Activated T-cell treated with anti-CD3 and anti-CD28 coated beads for 48 hours (primary cell): ENCODE measurements around the gene ASAP2.
"Not testable (repeated sequence)": the region's sequence is repeated elsewhere in the genome, so short reads cannot be mapped to it uniquely, and the experiment has no call there.

Experiments used
- DNase-seq: peaks from one replicate; pipeline ENCODE4 v3.0.0-alpha.2; 2020; ENCODE audit warnings: low read depth

ASAP2 gene

DNA sequence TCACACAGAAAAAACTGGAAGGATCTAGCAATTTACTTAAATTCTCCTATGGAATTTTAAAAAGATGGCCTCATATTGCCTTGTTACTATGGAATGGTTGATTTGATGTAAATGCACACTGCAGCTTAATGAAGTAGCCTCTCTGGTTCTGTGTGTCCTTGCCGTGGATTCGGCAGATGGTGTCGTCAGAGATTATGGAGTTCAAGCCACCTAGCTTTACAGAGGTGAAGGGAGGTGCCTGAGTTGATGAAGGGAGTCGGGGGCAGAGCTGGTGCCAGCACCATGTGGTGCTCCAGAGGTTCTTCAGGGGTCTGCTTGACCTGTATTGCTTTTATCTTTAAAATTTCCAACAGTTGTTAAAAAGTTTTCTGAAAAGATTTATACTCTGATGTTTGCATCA, 48.8 kb downstream of the ASAP2 start:
- DNase-seq: no peak

- DNase-seq: no peak
These were observed 49.5 kb downstream of the ASAP2 start for GRCh38 chr2:9256147-9256546.

DNA sequence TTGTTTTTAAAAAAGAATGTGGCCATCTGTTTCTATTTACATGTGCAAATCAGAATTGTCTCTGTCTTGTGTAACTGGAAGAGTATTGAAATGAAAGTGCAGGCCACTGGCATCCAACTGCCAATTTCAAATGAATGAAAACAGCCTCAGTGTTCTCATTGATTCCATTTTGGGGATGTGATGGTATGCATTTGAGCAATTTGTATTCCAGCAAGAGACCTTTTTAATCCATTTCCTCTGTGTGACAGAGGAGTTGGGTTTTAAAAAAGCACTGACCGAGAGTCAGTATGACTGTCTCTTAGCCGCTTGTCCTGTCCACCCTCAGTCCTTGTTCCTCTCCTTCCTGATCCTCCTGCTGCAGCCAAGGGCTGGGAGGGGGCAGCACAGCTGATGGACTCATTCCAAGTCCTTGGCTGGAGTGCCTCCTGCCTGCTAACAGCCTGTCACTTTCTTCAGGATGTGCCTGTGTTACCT, 50.0 kb downstream of the ASAP2 start:
- DNase-seq: no peak

DNA sequence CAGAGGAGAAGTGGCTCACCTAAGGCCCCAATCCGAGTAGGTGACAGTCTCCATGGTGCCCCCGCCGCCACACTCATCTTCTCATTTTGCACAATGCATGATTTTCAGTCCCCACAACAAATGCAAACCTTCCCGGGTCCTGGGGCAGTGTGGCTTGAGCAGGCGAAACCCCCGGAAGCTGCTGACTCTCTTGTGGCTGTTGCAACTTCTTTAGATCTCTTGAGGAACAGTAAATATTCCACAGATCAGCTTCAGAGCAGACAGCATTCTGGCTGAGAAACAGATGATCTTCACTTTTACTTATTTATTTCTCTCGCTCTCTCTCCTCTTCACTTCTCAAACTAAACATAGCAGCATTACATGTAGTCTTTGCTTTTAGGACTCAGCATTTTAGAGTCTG, 51.9 kb downstream of the ASAP2 start:
- DNase-seq: no peak

DNA sequence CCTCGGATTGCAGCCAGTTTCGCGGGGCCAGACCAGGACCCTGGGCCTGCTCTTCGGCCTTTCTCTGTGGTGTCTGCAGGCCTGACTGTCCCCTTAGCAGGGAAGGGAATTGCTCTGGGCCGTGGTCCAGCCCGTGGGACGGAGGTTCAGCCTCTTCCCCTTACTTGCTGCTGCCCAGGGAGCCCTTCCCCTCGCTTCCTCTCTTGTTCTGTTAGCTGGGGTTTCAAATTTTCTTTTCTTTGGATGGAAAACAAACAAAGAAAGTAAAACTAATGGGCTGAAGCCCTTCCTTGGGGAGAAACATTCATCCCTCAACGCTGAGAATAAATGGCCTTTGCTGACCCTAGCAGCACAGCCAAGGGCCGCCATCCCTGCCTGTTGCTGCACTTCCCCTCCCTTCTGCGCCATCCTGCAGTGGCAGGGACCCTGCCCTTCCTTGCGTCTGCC, 52.4 kb downstream of the ASAP2 start:
- DNase-seq: no peak

GRCh38 chr2:9260464-9260918, 53.9 kb downstream of the ASAP2 start:
- DNase-seq: no peak

- no peak for DNase-seq
These were observed 54.7 kb downstream of the ASAP2 start for GRCh38 chr2:9261231-9261883.

- DNase-seq: no peak
These were observed 56.1 kb downstream of the ASAP2 start for GRCh38 chr2:9262671-9263171.

DNA sequence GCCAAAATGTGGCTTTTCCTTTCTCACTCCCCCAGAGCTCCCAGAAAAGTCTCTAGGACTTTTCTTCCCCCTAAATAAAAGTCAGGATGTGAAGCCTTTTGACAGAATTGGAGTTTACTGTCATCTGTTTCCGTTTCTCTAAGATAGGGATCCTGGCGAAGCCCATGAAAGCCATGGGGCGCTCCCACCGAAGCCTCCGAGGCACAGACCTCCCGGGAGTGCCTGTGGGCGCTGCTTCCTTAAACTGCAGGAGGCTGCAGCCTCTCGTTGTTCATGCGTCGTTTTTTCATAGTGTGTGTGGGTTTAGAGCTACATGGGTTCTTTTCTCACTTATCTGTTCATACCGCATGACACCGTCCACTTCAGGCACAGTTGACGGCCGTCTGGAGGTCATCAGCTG, 56.8 kb downstream of the ASAP2 start:
- DNase-seq: no peak

DNA sequence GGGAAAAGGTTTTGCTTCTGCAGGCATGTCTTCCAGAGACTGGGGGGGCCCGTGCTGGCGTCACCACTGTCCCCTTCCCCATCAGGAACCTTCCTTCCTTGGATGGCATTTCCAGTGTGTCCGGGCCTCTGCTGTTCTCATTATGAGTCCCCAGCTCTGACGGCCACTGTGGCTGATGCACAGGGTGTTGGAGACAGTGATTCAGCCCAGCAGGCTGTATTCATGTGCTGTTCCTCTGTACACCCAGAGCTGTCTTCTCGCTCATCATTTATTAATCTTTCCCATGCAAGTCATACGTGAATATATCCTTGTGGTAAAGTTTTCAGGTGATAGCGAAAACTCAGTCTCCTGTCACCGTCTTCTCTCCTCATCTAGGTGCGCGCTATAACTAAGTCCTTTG, 57.7 kb downstream of the ASAP2 start:
- DNase-seq: no peak

DNA sequence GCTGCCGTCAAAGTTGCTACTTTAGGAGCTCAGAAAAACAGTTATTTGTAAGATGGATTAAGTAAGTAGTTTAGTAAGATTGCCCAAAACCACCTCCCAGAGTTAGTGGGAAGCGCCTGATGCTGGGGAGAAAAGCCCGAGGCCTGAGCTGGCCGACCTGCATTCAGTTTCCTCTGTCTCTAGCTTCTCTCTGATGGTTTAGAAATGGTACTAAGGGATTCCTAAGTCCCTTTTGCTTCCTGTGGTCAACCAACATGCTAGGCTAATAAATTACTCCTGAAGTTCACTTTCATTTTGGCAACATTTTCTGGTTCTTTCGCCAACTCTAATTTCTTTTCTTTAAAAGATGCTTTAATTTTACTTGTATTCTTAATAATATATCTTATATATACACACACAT, 60.1 kb downstream of the ASAP2 start:
- no peak for DNase-seq

DNA sequence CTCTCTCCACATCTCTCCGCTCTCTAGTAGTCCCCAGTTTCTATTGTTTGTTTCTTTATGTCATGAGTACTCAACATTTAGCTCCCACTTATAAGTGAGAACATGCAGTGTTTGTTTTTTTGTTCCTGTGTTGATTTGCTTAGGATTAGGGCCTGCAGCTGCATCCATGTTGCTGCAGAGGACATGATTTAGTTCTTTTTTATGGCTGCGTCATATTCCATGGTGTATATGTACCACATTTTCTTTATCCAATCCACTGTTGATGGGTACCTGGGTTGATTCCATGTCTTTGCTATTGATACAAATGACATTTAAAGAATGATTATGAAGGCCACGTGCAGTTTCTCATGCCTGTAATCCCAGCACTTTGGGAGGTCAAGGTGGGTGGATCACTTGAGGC, 60.7 kb downstream of the ASAP2 start:
- not testable (repeated sequence) for DNase-seq

GRCh38 chr2:9268301-9269080, 61.9 kb downstream of the ASAP2 start:
- no peak for DNase-seq

- DNase-seq: no peak
These were observed 62.7 kb downstream of the ASAP2 start for GRCh38 chr2:9269295-9269694.

DNA sequence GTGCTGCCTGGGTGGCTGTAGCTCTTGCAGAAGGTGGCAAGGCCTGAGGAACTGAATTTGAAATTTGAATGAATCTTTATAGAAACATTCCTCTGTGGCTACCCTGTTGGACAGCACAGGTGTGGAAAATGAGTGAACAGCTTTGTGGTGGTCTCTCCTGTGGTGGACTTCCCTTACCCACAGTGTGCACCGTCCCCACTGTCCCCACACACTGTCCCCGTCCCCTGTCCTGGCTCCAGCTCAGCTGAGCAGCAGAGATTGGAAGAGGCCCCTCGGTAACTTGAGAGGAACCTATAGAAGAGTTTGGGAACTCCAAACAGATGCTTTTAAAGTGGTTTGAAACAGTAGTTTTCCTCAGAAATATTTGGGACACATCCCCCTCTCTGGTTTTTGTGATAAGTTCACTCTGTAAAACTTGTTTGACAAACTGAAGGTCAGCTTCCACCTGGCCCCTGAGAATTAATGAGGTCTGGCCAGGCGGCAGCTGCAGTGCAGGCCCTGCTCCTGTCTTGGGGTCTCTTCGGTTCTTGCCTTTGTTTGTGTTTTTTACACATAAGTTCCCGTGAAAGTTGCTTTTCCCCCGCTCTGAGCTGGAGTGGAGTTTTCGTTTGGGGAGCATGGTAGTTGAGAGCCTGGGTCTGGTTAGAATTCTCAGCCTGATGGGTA, 63.2 kb downstream of the ASAP2 start:
- DNase-seq: no peak

- DNase-seq: no peak
These were observed 64.5 kb downstream of the ASAP2 start for GRCh38 chr2:9271091-9271490.

GRCh38 chr2:9271691-9272090, 65.1 kb downstream of the ASAP2 start:
- no peak for DNase-seq

DNA sequence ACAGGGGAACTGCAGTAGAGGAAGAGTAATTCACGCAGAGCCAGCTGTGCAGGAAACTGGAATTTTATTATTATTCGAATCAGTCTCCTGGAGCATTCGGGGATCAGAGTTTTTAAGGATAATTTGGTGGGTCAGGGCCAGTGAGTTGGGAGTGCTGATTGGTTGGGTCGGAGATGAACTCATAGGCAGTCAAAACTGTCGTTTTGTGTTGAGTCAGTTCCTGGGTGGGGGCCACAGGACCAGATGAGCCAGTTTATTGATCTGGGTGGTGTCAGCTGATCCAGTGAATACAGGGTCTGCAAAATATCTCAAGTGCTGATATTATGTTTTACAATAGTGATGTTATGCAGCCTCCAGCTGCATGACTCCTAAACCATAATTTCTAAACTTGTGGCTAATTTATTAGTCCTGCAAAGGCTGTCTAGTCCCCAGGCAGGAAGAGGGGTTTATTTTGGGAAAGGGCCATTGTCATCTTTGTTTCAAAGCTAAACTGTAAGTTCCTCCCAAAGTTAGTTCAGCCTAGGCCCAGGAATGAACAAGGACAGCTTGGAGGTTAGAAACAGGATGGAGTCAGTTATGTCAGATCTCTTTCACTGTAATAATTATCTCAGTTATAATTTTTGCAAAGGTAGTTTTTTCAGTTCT, 67.0 kb downstream of the ASAP2 start:
- DNase-seq: no peak

DNA sequence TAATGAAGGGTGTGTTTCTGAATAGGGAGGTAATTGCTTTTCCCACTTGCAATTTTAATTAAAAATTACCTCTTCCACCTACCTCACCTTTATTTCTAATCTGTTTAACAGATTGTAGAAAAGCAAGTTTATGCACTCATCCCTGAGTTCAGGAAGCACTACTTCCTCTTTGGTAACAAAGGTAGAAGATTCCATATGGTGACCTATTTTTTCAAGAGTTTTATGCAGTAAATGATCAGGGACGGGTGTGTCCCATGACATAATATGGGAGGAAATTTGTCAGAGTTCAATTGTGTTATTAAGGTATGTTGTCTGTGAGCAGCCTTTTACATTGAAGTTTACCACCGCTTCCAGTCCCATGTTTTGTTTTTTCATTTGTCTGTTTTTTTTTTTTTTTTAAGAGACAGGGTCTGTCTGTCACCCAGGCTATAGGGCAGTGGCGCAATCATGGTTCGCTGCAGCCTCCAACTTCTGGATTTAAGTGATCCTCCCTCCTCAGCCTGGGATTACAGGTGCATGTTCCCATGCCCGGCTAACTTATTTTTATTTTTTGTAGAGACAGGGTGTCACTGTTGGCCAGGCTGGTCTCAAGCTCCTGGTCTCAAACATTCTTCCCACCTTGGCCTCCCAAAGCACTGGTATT, 68.2 kb downstream of the ASAP2 start:
- DNase-seq: no peak

DNA sequence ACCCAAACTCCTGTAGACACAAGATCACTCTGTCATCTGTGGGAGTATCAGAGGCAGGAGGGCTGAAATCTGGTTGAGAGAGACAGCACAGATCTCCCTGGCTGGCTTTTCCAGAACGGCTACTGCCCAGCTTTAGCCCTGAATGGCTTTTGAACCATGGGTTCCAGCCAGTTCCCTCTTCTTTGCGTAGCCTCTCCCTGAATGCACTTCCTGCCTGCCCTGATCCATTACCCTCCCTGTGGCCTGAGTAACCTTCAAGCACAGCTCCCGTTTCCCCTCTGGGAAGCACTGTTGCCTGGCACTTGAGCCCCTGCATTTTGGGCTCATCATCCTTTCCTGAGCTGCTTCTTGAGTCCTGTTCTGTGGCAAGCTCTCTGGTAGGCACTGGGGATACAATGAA, 68.8 kb downstream of the ASAP2 start:
- DNase-seq: no peak

GRCh38 chr2:9276074-9276473, 69.5 kb downstream of the ASAP2 start:
- no peak for DNase-seq
